Measurements from ENCODE around the gene EPS8.

DNA sequence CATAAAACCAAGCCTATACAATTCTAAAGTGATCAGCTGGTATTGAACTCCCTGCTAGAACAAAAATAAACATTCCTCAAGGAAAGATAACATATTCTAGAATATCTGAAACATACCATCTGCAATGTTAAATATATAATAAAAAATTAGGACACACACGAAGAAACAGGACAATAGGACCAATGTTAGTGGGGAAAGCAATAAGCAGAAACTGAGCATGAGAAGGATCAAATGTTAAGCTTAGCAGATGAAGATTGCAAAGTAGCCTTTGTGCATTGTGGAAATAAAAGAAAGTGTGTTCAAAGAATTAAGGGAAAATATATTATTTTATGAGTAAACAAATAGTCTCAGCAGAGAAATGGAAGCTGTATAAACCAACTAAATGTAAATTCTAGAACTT lies 180.8 kb downstream of the EPS8 start:
- TF ChIP-seq, protein P1, sequence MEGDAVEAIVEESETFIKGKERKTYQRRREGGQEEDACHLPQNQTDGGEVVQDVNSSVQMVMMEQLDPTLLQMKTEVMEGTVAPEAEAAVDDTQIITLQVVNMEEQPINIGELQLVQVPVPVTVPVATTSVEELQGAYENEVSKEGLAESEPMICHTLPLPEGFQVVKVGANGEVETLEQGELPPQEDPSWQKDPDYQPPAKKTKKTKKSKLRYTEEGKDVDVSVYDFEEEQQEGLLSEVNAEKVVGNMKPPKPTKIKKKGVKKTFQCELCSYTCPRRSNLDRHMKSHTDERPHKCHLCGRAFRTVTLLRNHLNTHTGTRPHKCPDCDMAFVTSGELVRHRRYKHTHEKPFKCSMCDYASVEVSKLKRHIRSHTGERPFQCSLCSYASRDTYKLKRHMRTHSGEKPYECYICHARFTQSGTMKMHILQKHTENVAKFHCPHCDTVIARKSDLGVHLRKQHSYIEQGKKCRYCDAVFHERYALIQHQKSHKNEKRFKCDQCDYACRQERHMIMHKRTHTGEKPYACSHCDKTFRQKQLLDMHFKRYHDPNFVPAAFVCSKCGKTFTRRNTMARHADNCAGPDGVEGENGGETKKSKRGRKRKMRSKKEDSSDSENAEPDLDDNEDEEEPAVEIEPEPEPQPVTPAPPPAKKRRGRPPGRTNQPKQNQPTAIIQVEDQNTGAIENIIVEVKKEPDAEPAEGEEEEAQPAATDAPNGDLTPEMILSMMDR (conservative IDR thresholded peaks at IDR 0.05; ENCODE audit: low read length): no peak
- no peak for TF ChIP-seq EZH2phosphoT487 (IDR thresholded peaks at IDR 0.05; ENCODE audit: borderline replicate concordance)
